Activated CD8-positive, alpha-beta memory T cell treated with anti-CD3 and anti-CD28 coated beads for 36 hours (primary cell): ENCODE measurements around the gene NDUFB7. TPM values are rescaled to one million over a fixed set of nuclear protein-coding genes. Genes with fewer than 3 reads are reported as not detected.

ENCODE experiments used
- CTCF ChIA-PET: fragments of 350-600 bp; sonication (Branson Sonifier 250); formaldehyde crosslinking; loops from one replicate; lab custom pipeline; 2021; ENCODE audit warnings: antibody characterized with exemption; lab: Charles Lee
- POLR2A ChIA-PET: fragments of 350-600 bp; sonication (Branson Sonifier 250); formaldehyde crosslinking; loops from one replicate; lab custom pipeline; 2021; ENCODE audit warnings: antibody characterized with exemption; lab: Charles Lee
- total RNA-seq, 2 experiments: library from RNA; stranded (reverse); gene quantifications; one replicate each; pipeline ENCODE4 v1.2.3, GENCODE V29; 2021

Gene NDUFB7
- total RNA-seq, 2 experiments from 2014 or later = 128 to 129 TPM

DNA sequence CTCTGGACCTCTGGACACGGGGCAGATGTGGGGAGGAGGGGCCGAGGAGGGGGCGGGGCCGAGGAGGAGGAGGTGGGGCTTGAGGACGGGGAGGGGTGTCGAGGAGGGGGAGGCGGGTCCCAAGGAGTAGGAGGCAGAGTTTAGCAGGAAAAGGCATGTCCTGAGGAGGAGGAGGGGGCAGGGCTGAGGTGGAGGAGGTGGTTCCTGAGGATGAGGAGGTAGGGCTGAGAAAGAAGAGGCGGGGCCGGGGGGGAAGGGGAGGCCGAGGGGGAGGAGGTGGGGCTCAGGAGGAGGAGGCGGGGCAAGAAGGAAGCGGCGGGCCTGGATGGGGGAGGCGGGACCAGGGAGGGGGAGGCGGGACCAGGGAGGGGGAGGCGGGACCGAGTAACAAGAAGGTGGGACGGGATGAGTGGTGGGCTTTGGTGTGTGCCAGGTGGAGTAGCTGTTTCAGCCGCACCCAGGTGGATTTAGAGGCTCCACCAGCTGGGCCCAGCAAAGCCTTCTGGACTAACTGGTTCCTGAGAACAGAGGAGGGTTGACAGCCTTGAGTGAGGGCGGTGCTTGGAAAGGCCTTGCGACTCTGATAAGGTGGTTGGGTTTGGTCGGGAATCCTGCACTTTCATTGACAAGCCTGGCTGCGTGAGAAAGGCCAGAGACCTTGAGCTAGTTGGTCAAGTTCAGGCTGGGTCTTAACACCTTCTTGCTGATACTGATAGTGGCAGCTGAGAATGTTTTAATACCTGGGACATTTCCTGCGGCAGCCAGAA is 34.8 kb downstream of the NDUFB7 start:
- ChIA-PET CTCF (interaction anchor here (0.7 to 1.6 kb wide), 4 partner anchors 14 to 741 kb away, joined by 3 read pairs; no protein-coding TSS in a partner anchor), POLR2A (interaction anchor here (0.6 to 0.8 kb wide), 2 partner anchors 29 to 178 kb away, joined by 5 read pairs; no protein-coding TSS in a partner anchor)

DNA sequence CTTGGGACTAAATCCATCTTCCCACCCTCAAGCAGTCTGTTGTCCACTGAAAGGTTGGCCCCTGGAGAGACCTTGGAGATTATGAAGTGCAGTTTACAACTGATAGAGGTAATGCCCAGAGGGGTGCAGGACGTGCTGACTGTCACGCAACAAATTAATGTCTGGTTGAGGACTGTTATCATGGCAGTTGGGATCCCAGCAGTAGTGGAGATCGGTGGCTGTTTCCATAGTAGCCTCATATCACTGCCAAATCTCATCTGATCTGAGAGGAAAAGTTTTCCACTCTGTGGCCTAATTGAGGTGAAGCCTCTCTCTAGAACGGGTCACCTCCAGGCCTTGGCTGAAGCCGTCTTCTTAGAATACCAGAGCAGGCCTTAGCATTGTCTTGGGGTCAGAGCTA is 38.4 kb downstream of the NDUFB7 start:
- CTCF ChIA-PET = interaction anchor here (0.6 to 1.0 kb wide), 2 partner anchors 256 to 558 kb away, joined by 3 read pairs; no protein-coding TSS in a partner anchor
- POLR2A ChIA-PET = no interaction called here

DNA sequence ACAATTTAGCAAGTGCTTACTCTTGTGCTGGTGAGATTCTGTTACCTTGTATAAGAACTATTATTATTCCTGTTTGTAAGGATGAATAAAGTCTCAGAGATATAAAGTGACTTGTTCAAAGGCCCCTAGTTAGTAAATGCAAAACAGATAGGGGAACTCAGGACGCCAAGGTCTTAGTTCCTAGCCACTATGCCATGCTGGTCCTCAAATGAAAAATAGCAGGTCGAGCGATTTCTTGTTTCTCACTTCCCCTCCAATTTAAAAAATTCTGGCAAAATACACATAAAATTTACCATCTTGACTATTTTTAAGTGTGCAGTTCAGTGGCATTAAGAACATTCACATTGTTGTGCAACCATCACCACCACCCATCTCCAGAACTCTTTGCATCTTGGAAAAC is 41.4 kb downstream of the NDUFB7 start:
- POLR2A ChIA-PET = interaction anchor here (0.7 kb wide), 1 partner anchor 64 kb away, joined by 4 read pairs; no protein-coding TSS in a partner anchor
- CTCF ChIA-PET = interaction anchor here (0.5 kb wide), 1 partner anchor 8 kb away, joined by 3 read pairs; no protein-coding TSS in a partner anchor

DNA sequence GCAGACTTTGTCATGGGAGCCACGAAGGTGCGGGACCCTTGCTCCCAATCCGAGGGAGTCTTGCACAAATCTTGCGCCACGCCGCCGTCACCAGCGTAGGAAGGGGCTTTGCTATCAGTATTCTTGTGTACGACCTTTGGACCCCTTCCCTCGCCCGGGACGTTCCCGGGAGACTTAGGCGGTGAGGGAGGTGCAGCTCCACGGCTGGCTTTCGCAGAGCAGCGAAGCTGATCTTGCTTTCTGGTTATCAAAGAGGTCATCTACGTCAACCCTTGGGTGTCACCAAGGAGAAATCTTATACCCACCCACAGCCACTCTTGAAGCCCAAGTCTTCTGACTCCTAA is 41.9 kb downstream of the NDUFB7 start:
- POLR2A ChIA-PET = interaction anchor here (0.7 to 1.7 kb wide), 3 partner anchors 12 to 146 kb away, joined by 3 to 4 read pairs (median 4); partner anchors contain the start of gene DNAJB1
- CTCF ChIA-PET = interaction anchor here (0.5 kb wide), 1 partner anchor 9 kb away, joined by 3 read pairs; no protein-coding TSS in a partner anchor

DNA sequence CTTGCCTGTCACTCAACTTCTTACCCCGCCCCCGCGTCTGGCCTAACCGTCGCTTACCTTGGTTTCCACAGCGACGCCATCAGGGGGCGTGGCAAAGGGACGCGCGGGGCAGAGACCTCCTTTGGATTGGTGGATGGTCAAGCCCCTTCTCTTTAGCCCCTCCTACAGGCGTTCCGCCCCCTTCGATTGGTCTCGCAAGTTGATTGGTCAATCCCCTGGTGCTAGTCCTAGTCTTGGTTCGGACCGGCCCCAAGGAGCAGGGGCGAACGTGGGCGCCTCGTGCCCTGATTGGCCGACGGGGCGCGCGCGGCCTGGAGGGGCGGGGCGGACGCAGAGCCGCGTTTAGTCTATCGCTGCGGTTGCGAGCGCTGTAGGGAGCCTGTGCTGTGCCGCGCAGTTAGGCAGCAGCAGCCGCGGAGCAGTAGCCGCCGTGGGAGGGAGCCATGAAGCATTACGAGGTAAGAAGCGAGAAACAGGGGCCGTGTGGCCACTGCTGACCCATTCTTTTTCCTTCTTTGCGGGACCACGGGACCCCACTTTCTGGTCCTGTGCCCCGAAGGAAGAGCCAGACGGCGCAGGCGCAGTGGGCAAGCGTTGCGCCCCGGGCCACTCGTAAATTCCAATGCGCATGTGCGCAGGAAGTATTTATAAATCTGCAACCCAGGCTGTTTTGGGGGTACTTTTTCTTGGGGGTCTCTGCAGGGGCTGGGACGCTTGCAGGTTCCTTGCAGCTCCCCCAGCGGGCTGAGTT is 42.4 kb downstream of the NDUFB7 start, which contains the start of gene TECR:
TECR (plus strand) TSS at position 341 of the 751 bp plus-strand sequence; CDS start at position 444, 103 bp downstream.
- ChIA-PET CTCF (no interaction called here), POLR2A (interaction anchor here (0.5 to 1.7 kb wide), 3 partner anchors 11 to 145 kb away, joined by 3 to 6 read pairs (median 4); partner anchors contain the start of gene DNAJB1)

DNA sequence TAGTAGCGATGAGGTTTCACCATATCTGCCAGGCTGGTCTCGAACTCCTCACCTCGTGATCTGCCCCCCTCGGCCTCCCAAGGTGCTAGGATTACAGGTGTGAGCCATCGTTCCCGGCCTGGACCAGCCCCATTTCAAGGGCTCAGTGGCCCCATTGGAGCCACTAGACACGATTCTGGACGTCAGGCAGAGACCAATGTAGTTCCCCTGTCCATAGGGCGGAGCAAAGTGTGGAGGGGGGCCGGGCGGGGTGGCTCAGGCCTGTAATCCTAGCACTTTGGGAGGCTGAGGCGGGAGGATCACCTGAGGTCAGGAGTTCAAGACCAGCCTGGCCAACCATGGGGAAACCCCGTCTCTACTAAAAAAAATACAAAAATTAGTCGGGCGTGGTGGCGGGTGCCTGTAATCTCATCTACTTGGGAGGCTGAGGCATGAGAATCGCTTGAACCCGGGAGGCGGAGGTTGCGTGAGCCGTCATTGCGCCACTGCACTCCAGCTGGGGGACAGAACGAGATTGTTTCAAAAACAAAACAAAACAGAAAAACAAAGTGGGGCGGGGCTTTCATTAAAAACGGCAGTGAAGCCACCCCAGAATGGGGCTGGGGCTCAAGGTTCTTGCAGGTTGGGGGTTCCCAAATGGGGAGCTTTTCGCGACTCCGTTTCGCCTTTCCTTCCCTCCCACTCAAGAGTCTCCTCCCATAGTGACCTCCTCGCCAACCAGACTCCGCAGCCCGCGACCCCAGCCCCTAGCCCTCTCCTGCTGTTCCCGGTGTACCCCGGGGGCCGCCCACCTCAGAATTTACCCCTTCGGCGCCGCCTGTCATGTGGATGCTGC is 43.2 kb downstream of the NDUFB7 start:
- ChIA-PET CTCF (no interaction called here), POLR2A (interaction anchor here (0.5 to 1.7 kb wide), 5 partner anchors 10 to 144 kb away, joined by 3 to 6 read pairs (median 3); partner anchors contain the start of gene DNAJB1)

DNA sequence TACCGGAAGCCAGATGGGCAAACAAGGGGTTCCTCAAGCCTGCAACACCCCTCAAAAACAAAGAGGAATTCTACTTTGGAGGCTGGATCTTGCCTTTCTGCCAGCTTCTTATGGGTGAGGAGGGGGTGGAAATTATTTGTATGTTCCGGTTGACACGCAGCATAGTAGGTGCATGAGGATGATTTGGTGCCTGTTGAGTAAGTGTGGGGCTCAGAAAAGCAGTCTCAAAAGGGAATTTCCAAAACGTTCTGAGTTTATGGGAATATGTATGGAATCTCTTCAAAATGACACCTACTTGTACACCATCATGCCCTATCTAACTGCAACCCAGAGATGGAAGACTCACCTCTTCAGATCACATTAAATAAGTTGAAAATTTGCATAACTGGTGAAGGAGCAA is 45.4 kb downstream of the NDUFB7 start:
- ChIA-PET CTCF (no interaction called here), POLR2A (no interaction called here)

DNA sequence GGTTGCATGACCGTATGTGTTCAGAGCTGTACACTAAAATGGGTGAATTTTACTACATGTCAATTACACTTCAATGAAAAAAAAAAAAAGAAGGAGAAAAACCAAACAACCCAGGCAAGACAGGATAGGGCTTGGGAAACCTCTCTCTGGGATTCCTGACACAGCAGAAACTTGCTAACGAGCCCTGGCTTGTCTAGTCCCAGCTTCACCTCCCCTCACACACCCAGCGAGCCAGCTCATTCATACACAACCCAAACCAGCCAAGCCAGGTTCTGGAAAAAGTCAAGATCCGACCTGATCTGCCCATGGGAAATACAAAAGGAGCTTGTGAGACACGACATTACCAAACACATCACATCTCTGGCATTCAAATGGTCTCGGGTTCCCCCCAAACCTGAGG is 46.1 kb downstream of the NDUFB7 start:
- ChIA-PET CTCF (interaction anchor here (1.1 kb wide), 1 partner anchor 46 kb away, joined by 4 read pairs; no protein-coding TSS in a partner anchor), POLR2A (no interaction called here)

DNA sequence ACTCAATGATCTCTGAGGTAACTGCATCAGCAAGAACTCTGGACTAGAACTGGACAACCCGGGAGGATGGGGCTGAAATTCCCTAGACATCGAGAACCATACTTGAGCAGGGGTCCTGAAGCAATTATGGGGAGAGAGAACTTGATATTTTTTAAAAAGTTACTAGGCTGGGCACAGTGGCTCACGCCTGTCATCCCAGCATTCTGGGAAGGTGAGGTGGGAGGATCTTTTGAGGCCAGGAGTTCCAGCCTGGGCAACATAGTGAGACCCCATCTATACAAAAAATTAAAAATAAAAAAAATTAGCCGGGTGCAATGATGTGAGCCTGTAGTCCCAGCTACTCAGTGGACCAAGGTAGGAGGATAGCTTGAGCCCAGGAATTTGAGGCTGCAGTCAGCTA is 51.3 kb downstream of the NDUFB7 start:
- POLR2A ChIA-PET = interaction anchor here (0.6 kb wide), 1 partner anchor 10 kb away, joined by 3 read pairs; no protein-coding TSS in a partner anchor
- CTCF ChIA-PET = interaction anchor here (7.1 kb wide), 1 partner anchor 14 kb away, joined by 45 read pairs; no protein-coding TSS in a partner anchor

DNA sequence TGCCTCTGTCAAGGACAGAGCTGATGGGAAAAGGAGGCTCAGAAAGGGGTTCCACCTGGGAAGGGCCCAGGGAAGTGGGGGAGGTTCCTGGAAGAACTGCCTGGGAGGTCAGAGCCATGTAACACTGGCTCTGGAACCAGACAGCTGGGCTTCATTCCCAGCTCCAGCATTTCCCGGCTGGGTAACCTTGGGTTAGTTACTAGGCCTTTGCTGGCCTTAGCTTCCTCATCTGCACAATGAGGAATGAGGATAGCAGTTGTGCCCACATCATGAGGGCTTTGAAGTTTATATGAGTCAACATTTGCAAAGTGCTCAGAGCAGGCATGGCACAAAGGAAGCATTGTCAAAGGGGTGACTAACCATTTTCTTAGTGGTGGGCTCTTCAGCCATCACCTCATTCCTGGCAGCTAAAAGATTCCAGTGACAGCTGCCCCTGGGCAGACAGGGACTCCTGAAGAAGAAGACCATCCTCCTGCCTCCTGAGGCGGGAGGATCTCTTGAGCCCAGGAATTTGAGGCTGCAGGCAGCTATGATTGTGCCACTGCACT is 51.9 kb downstream of the NDUFB7 start:
- POLR2A ChIA-PET = interaction anchor here (0.6 kb wide), 1 partner anchor 10 kb away, joined by 3 read pairs; no protein-coding TSS in a partner anchor
- CTCF ChIA-PET = interaction anchor here (0.6 to 7.1 kb wide), 2 partner anchors 14 kb away, joined by 5 to 45 read pairs; no protein-coding TSS in a partner anchor

DNA sequence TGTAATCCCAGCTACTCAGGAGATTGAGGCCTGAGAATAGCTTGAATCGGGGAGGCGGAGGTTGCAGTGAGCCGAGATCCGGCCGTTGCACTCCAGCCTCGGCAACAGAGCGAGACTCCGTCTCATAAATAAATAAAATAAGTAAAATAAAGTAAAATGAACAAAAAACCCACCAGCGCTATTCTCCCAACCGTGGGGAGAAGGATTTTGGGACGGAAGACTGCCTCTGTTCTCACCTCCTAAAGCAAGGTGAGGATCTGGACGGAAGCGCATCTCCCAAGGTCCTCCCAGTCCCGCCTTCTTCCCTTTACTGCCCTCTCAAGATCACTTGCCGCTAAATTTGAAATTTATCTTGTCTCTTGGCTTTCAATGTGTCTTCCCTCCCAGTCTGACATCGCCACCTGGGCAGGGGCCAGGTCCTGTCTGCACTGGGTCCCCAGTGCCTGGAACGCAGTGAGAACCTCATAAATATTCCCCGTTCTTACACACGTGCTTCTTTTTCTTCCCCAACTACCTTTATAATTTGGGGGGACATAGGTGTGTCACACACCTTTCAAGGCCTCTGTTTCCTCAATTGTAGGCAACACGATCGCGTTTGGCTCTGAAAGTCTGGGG is 52.5 kb downstream of the NDUFB7 start:
- CTCF ChIA-PET = interaction anchor here (0.6 to 7.1 kb wide), 2 partner anchors 13 to 15 kb away, joined by 5 to 45 read pairs; no protein-coding TSS in a partner anchor
- POLR2A ChIA-PET = interaction anchor here (0.6 kb wide), 1 partner anchor 23 kb away, joined by 4 read pairs; no protein-coding TSS in a partner anchor

DNA sequence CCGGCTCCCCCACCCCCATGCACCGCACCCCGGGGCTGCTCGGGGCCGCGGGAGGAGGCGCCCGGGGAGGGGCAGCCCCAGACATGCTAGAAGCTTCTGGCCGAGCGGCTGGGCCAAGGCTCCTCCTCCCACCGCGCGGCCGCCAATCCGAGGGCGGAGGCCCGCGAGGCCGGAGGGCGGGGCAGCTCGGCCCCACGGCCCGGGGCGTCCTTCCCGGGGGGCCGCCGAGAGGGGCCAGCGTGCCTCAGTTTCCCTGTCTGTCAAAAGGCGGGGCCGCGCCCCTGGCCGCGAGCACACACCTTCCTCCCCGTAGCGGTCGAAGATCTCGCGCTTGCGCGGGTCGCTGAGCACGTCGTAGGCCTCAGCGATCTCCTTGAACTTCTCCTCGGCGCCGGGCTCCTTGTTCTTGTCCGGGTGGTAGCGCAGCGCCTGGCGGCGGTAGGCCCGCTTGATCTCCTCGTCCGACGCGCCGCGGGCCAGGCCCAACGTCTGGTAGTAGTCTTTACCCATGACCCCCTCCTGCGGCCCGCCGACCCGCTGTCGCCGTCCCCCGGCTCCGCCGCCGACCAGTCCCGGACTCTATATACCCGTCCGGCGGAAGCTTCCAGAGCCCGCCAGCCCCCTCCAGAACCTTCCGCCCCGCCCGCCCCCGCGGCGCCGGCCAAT is 53.9 kb downstream of the NDUFB7 start, which contains the start of gene DNAJB1:
DNAJB1 (minus strand) TSS at position 558 of the 666 bp plus-strand sequence; CDS start at position 510, 48 bp downstream.
- POLR2A ChIA-PET = interaction anchor here (0.5 to 1.9 kb wide), 10 partner anchors 10 to 681 kb away, joined by 3 to 15 read pairs (median 4); partner anchors contain the start of genes GIPC1 and TECR
- CTCF ChIA-PET = interaction anchor here (0.6 to 7.1 kb wide), 3 partner anchors 12 to 382 kb away, joined by 3 to 45 read pairs (median 7); no protein-coding TSS in a partner anchor

DNA sequence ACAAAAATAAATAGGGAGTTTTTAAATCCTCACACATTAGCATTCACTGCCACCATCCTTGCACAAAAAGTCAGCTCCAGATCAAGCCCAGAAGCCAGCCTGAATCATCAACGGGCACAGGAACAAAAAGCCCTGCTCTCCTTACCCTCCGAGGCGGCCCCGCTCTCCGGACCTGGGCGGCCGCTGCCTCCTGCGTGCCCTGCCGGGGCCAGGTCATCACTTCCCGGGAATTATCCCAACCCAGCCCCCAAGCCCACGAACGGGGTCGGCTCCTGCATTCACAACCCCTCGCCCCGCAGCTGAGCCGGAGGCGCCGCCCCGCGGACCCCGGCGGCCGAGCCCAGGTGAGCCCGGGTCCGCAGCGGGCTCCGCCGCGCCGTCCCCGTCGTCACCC is 54.4 kb downstream of the NDUFB7 start:
- ChIA-PET CTCF (interaction anchor here (0.7 to 7.1 kb wide), 3 partner anchors 11 to 68 kb away, joined by 3 to 45 read pairs (median 7); no protein-coding TSS in a partner anchor), POLR2A (interaction anchor here (0.7 to 1.9 kb wide), 5 partner anchors 11 to 680 kb away, joined by 3 to 15 read pairs (median 5); partner anchors contain the start of gene GIPC1)

DNA sequence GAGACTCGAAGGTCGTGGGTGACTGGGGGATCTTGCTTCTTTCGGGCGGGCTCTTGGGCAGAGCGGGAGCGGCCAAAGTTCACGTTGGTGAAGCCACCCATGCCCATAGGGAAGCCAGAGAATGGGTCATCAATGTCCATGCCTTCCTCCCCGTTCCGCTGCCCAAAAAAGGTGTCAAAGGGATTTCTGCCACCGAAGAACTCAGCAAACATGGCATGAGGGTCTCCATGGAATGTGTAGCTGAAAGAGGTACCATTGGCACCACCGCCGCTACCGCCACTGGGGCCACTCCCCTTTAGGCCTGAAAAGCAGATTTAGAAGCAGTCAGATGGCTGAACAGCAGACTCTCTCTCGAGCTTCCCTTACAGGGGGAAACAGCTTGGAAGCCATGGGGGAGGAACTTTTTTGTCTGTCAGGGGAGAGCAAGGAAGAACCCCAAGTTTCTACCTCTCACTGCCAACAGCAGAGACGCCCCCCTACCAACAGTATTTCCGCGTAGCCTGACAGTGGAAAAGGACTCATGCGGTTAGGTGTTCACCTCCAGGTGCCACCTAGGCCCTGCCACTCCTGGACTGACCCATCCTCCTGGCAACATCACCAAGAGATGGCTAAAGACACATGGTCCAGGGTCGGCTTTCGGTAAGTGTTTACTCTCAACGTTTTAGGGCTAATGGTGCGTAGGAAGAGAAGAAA is 55.0 kb downstream of the NDUFB7 start:
- POLR2A ChIA-PET = interaction anchor here (0.7 to 1.9 kb wide), 3 partner anchors 10 to 680 kb away, joined by 5 to 15 read pairs (median 5); partner anchors contain the start of gene GIPC1
- CTCF ChIA-PET = interaction anchor here (0.5 to 7.1 kb wide), 4 partner anchors 11 to 756 kb away, joined by 3 to 45 read pairs (median 6); no protein-coding TSS in a partner anchor
